Measurements from ENCODE around the gene SARDH.

GRCh38 chr9:133691191-133691590 lies 47.0 kb downstream of the SARDH start:
- no peak for TF ChIP-seq CTCF (IDR thresholded peaks at IDR 0.05; ENCODE audit: low read length)
- no peak for TF ChIP-seq EZH2phosphoT487 (IDR thresholded peaks at IDR 0.05; ENCODE audit: low read length)
